GM12875 (cell line): ENCODE results near the gene FAF1.

Experiments
- H3K4me3 ChIP-seq: one replicate; pipeline ENCODE4 v1.5.1; 2011; ENCODE audit warnings: low read depth, low read length, control low read depth
- TF ChIP-seq, protein P1 (sequence below): IDR thresholded peaks from 2 replicates; pipeline ENCODE4 v1.5.1; 2011; ENCODE audit warnings: low read depth, mild to moderate bottlenecking, control low read depth, inconsistent platforms, low read length, moderate library complexity, borderline replicate concordance; ENCODE audit not compliant: insufficient read depth

FAF1 gene

GRCh38 chr1:50591598-50591997, 368.5 kb downstream of the FAF1 start:
- TF ChIP-seq, protein P1, sequence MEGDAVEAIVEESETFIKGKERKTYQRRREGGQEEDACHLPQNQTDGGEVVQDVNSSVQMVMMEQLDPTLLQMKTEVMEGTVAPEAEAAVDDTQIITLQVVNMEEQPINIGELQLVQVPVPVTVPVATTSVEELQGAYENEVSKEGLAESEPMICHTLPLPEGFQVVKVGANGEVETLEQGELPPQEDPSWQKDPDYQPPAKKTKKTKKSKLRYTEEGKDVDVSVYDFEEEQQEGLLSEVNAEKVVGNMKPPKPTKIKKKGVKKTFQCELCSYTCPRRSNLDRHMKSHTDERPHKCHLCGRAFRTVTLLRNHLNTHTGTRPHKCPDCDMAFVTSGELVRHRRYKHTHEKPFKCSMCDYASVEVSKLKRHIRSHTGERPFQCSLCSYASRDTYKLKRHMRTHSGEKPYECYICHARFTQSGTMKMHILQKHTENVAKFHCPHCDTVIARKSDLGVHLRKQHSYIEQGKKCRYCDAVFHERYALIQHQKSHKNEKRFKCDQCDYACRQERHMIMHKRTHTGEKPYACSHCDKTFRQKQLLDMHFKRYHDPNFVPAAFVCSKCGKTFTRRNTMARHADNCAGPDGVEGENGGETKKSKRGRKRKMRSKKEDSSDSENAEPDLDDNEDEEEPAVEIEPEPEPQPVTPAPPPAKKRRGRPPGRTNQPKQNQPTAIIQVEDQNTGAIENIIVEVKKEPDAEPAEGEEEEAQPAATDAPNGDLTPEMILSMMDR, result no peak

GRCh38 chr1:50582346-50582745, 377.7 kb downstream of the FAF1 start:
- TF ChIP-seq, protein P1, result no peak

More at GRCh38 chr1:50591598-50591997, 368.5 kb downstream of the FAF1 start:
- no peak overlapping the region for H3K4me3 ChIP-seq

DNA sequence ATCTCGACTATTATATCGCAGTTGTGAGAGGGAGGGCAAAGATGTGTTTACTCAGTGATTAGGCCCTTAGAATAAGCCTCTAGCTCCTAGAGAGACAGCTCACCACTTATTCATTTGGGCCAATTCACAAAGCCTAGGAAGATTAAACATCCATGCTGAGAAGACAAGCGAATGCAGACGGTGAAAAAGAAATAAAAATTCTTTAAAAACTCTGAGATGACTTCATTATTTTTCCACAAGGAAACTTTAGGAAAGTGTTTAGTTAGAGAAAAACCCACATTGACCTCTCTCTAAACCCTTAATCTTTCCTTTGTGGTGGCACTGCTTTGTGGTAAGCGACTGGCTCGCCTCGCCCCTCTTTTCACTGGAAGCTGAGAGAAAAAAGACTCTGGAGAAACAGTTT, 390.0 kb downstream of the FAF1 start:
- H3K4me3 ChIP-seq, result no peak overlapping the region
- TF ChIP-seq, protein P1, result no peak

More at GRCh38 chr1:50582346-50582745, 377.7 kb downstream of the FAF1 start:
- H3K4me3 ChIP-seq, result no peak overlapping the region

GRCh38 chr1:50568782-50569181, 391.3 kb downstream of the FAF1 start:
- TF ChIP-seq, protein P1, result no peak
- no peak overlapping the region for H3K4me3 ChIP-seq

DNA sequence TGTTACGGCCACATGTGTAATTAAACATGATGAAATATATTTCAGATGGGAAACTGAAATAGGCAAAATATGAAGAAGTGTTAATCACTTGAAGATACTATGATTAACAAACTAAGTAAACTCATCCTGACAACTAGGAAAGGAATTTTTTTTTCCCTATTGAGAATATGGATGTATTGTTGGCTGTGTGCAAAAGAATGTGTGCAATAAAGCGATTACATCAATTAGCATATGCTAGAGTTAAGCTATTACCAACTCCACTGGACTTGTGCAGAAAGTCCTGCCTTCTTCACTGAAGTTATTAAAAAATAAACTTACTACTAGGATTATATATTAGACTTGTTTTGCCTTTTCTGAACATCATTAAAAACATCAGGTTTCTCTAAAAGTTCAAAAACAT, 393.7 kb downstream of the FAF1 start:
- TF ChIP-seq, protein P1, result no peak
- no peak overlapping the region for H3K4me3 ChIP-seq

DNA sequence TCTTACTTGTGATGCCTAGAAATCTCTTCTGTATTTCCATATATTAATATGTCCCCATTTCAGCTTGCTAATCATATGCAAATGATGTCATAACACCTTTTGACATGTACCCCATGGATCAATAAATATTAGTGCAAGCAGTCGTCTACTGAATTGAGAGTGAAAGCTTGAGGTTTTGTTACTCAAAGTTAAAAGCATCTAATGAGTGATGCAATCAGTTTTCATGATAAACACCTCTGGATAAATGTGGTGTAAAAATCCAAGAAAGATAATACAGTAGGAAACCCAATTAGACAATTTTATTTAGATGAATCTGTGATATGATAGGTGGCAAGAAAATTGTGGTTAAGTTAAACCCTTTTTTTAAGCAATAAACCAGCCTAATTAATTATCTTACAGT, 395.6 kb downstream of the FAF1 start:
- no peak overlapping the region for H3K4me3 ChIP-seq
- TF ChIP-seq, protein P1, result no peak

DNA sequence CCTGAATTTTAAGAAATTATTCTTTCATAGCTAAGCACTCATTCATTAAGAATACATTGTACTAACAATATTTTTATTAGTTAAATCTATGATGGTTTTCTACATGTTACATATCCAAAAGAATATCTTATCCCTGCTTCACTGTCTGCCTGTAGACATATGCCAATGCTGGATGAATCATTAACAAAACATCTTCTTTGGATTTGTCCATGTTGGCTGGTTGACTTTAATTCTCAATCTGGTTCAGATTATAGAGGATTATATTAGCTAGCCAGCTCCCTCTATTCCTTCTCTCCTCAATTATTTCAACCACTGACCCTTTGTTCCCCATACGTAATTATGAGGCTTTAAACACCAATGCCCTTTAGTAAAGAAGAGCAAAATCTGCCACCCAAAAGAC, 398.0 kb downstream of the FAF1 start:
- H3K4me3 ChIP-seq, result no peak overlapping the region
- TF ChIP-seq, protein P1, result no peak
